ENCODE measurements around the gene MTA3.

Gene MTA3

GRCh38 chr2:42673989-42674579, 105.7 kb downstream of the MTA3 start:
- Histone ChIP-seq H3K4me3 (no peak overlapping the region), H3K4me1 (peaks cover 12% of the 10 kb centered on the region), H3K36me3 (replicated peaks) (peaks cover 3% of the 10 kb centered on the region; the same call in 1 of the 2 replicates), H3K9me3 (no peaks in the 10 kb centered on the region), H3K27me3 (ENCODE audit: low read depth) (no peaks in the 10 kb centered on the region)
- in situ Hi-C loops (cut with MboI; ENCODE audit: low sequenced_read_pairs) = loop anchor here (25.0 kb wide), 1 partner anchor 312 kb away; the partner anchor contains the start of gene COX7A2L
- DNase-seq (ENCODE audit: low spot score in 2 of 2) = peak; percentile 60 to 62

GRCh38 chr2:42675815-42676214, 107.4 kb downstream of the MTA3 start:
- Histone ChIP-seq H3K9me3 (no peaks in the 10 kb centered on the region), H3K4me1 (peaks cover 12% of the 10 kb centered on the region), H3K4me3 (no peak overlapping the region), H3K36me3 (replicated peaks) (peaks cover 7% of the 10 kb centered on the region), H3K27me3 (ENCODE audit: low read depth) (no peaks in the 10 kb centered on the region)
- in situ Hi-C loops (cut with MboI; ENCODE audit: low sequenced_read_pairs) = no loop called here
- no peak for DNase-seq (ENCODE audit: low spot score in 2 of 2)

- DNase-seq (ENCODE audit: low spot score in 2 of 2) = no peak
- Histone ChIP-seq H3K4me1 (no peaks in the 10 kb centered on the region), H3K4me3 (no peak overlapping the region), H3K27me3 (ENCODE audit: low read depth) (no peaks in the 10 kb centered on the region), H3K36me3 (replicated peaks) (peaks cover 23% of the 10 kb centered on the region), H3K9me3 (no peaks in the 10 kb centered on the region)
- in situ Hi-C loops (cut with MboI; ENCODE audit: low sequenced_read_pairs) = no loop called here
These were observed 116.9 kb downstream of the MTA3 start for GRCh38 chr2:42685303-42685702.

- H3K27me3 ChIP-seq (ENCODE audit: low read depth) = no peaks in the 10 kb centered on the region
- no peaks in the 10 kb centered on the region for H3K9me3 ChIP-seq
- peaks cover 3% of the 10 kb centered on the region; the same call in 1 of the 2 replicates for H3K36me3 ChIP-seq (replicated peaks)
- H3K4me1 ChIP-seq = 0 out of 2 replicates have a peak, but pooled peaks cover 5% of the 10 kb centered on the region
- H3K4me3 ChIP-seq = no peak overlapping the region
- in situ Hi-C loops (cut with MboI; ENCODE audit: low sequenced_read_pairs) = no loop called here
- no peak for DNase-seq (ENCODE audit: low spot score in 2 of 2)
These were observed 124.7 kb downstream of the MTA3 start for GRCh38 chr2:42693013-42693615.

DNA sequence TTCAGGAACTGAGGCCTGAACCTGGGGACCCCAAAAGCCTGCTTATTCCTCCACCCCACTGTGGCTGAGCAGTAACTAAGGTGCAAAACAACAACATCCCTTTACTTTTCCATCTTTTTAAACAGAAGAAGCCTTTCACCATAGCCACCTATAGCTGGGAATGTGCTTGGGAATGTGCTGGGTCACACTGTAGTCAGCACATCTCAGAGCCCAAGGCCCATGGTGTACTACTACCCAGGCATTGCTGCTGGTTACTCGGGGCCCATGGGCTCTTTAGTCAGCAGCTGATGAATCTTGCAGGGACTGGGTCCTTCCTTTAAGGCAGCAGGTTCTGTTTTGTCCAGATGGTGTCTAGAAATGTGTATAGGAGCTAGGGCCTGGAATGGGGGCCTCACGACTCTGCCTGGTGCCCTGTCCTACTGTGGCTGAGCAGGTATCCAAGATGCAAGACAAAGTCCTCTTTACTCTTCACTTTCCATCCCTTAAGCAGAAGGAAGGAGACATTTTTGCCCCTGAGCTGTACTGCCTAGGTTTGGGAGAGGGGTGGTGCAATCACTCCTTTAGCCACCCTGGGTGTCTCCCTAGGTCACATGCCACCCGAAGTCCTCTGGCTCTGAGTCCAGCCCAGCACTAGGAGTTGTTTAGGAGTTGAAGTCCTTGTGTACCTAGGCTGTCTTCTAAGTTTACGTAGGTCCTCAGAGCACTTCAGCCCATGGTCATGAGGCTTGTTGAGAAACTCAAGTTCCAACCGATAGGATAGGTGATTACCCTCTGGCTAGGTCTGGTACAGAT, 125.5 kb downstream of the MTA3 start:
- Histone ChIP-seq H3K4me3 (no peak overlapping the region), H3K4me1 (0 out of 2 replicates have a peak, but pooled peaks cover 5% of the 10 kb centered on the region), H3K9me3 (no peaks in the 10 kb centered on the region), H3K27me3 (ENCODE audit: low read depth) (no peaks in the 10 kb centered on the region), H3K36me3 (replicated peaks) (peaks cover 3% of the 10 kb centered on the region; the same call in 1 of the 2 replicates)
- in situ Hi-C loops (cut with MboI; ENCODE audit: low sequenced_read_pairs) = no loop called here
- no peak for DNase-seq (ENCODE audit: low spot score in 2 of 2)

GRCh38 chr2:42696987-42697386, 128.6 kb downstream of the MTA3 start:
- Histone ChIP-seq H3K4me3 (no peak overlapping the region), H3K9me3 (no peaks in the 10 kb centered on the region), H3K27me3 (ENCODE audit: low read depth) (no peaks in the 10 kb centered on the region), H3K4me1 (0 out of 2 replicates have a peak, but pooled peaks cover 5% of the 10 kb centered on the region), H3K36me3 (replicated peaks) (no peaks in the 10 kb centered on the region; the same call in 1 of the 2 replicates)
- no peak for DNase-seq (ENCODE audit: low spot score in 2 of 2)
- in situ Hi-C loops (cut with MboI; ENCODE audit: low sequenced_read_pairs) = no loop called here

DNA sequence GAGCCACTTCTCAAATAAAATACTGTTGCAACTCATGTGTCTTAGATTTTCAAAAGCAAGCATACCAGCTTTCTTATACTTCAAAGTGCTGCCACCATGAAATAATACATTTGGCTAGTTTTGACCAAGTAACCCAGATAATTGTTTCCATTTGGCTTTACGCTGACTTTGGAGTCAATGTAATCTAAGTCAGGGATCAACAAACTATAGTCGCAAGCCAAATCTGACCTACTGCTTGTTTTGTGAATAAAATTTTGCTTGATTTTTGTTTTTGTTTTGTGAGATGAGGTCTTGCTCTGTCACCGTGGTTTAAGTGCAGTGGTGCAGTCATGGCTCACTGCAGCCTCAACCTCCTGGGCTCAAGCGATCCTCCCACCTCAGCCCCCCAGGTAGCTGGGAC, 130.5 kb downstream of the MTA3 start:
- Histone ChIP-seq H3K4me3 (no peak overlapping the region), H3K27me3 (ENCODE audit: low read depth) (no peaks in the 10 kb centered on the region), H3K4me1 (0 out of 2 replicates have a peak, but pooled peaks cover 5% of the 10 kb centered on the region), H3K9me3 (no peaks in the 10 kb centered on the region), H3K36me3 (replicated peaks) (peaks cover 1% of the 10 kb centered on the region)
- DNase-seq (ENCODE audit: low spot score in 2 of 2) = no peak
- in situ Hi-C loops (cut with MboI; ENCODE audit: low sequenced_read_pairs) = no loop called here

- Histone ChIP-seq H3K4me3 (no peak overlapping the region), H3K27me3 (ENCODE audit: low read depth) (no peaks in the 10 kb centered on the region), H3K9me3 (no peaks in the 10 kb centered on the region), H3K4me1 (no peaks in the 10 kb centered on the region; the same call in 1 of the 2 replicates), H3K36me3 (replicated peaks) (peaks cover 34% of the 10 kb centered on the region)
- in situ Hi-C loops (cut with MboI; ENCODE audit: low sequenced_read_pairs) = no loop called here
- DNase-seq (ENCODE audit: low spot score in 2 of 2) = no peak
These were observed 138.4 kb downstream of the MTA3 start for GRCh38 chr2:42706836-42707235.

- no peak overlapping the region for H3K4me3 ChIP-seq
- no peaks in the 10 kb centered on the region; the same call in 1 of the 2 replicates for H3K4me1 ChIP-seq
- no peaks in the 10 kb centered on the region for H3K27me3 ChIP-seq (ENCODE audit: low read depth)
- peaks cover 34% of the 10 kb centered on the region for H3K36me3 ChIP-seq (replicated peaks)
- H3K9me3 ChIP-seq = no peaks in the 10 kb centered on the region
- DNase-seq (ENCODE audit: low spot score in 2 of 2) = no peak
- in situ Hi-C loops (cut with MboI; ENCODE audit: low sequenced_read_pairs) = no loop called here
These were observed 139.7 kb downstream of the MTA3 start for GRCh38 chr2:42708179-42708578.

- H3K9me3 ChIP-seq = no peaks in the 10 kb centered on the region
- H3K4me3 ChIP-seq = no peak overlapping the region
- in situ Hi-C loops (cut with MboI; ENCODE audit: low sequenced_read_pairs) = no loop called here
- no peaks in the 10 kb centered on the region for H3K27me3 ChIP-seq (ENCODE audit: low read depth)
- no peak for DNase-seq (ENCODE audit: low spot score in 2 of 2)
- H3K36me3 ChIP-seq (replicated peaks) = peaks cover 22% of the 10 kb centered on the region
- H3K4me1 ChIP-seq = peaks cover 6% of the 10 kb centered on the region; the same call in 1 of the 2 replicates
These were observed 143.5 kb downstream of the MTA3 start for GRCh38 chr2:42711896-42712295.

GRCh38 chr2:42712934-42713333, 144.5 kb downstream of the MTA3 start:
- peaks cover 19% of the 10 kb centered on the region for H3K36me3 ChIP-seq (replicated peaks)
- H3K27me3 ChIP-seq (ENCODE audit: low read depth) = no peaks in the 10 kb centered on the region
- in situ Hi-C loops (cut with MboI; ENCODE audit: low sequenced_read_pairs) = no loop called here
- no peaks in the 10 kb centered on the region for H3K9me3 ChIP-seq
- peaks cover 6% of the 10 kb centered on the region; the same call in 1 of the 2 replicates for H3K4me1 ChIP-seq
- DNase-seq (ENCODE audit: low spot score in 2 of 2) = no peak
- H3K4me3 ChIP-seq = no peak overlapping the region

GRCh38 chr2:42713920-42714319, 145.5 kb downstream of the MTA3 start:
- no peak overlapping the region for H3K4me3 ChIP-seq
- no peaks in the 10 kb centered on the region for H3K9me3 ChIP-seq
- no peak for DNase-seq (ENCODE audit: low spot score in 2 of 2)
- in situ Hi-C loops (cut with MboI; ENCODE audit: low sequenced_read_pairs) = no loop called here
- H3K36me3 ChIP-seq (replicated peaks) = peaks cover 9% of the 10 kb centered on the region; the same call in 1 of the 2 replicates
- H3K4me1 ChIP-seq = peaks cover 6% of the 10 kb centered on the region; the same call in 1 of the 2 replicates
- no peaks in the 10 kb centered on the region for H3K27me3 ChIP-seq (ENCODE audit: low read depth)

- in situ Hi-C loops (cut with MboI; ENCODE audit: low sequenced_read_pairs) = no loop called here
- H3K4me1 ChIP-seq = peaks cover 6% of the 10 kb centered on the region; the same call in 1 of the 2 replicates
- H3K4me3 ChIP-seq = no peak overlapping the region
- no peak for DNase-seq (ENCODE audit: low spot score in 2 of 2)
- no peaks in the 10 kb centered on the region for H3K27me3 ChIP-seq (ENCODE audit: low read depth)
- H3K36me3 ChIP-seq (replicated peaks) = peaks cover 3% of the 10 kb centered on the region; the same call in 1 of the 2 replicates
- no peaks in the 10 kb centered on the region for H3K9me3 ChIP-seq
These were observed 146.3 kb downstream of the MTA3 start for GRCh38 chr2:42714686-42715085.

- DNase-seq (ENCODE audit: low spot score in 2 of 2) = no peak
- Histone ChIP-seq H3K4me3 (no peak overlapping the region), H3K36me3 (replicated peaks) (no peaks in the 10 kb centered on the region), H3K27me3 (ENCODE audit: low read depth) (no peaks in the 10 kb centered on the region), H3K4me1 (no peaks in the 10 kb centered on the region), H3K9me3 (no peaks in the 10 kb centered on the region)
- in situ Hi-C loops (cut with MboI; ENCODE audit: low sequenced_read_pairs) = no loop called here
These were observed 153.5 kb downstream of the MTA3 start for GRCh38 chr2:42721898-42722297.

Measured in HAP-1 (cell line).